HepG2 (cell line): Measurements from ENCODE around the gene CARD9. TPM values are rescaled to one million over a fixed set of nuclear protein-coding genes. Genes with fewer than 3 reads are reported as not detected.

ENCODE experiments used
- BORCS8-MEF2B ChIP-seq: sonication (generic); formaldehyde crosslinking; IDR thresholded peaks from 2 replicates; pipeline ENCODE4 v1.8.0; 2022; ENCODE audit warnings: mild to moderate bottlenecking, missing genetic modification reagents
- GATAD1 ChIP-seq: IDR thresholded peaks from 2 replicates; pipeline ENCODE4 v1.6.1; 2016; ENCODE audit warnings: missing genetic modification reagents, missing compliant biosample characterization
- MAF1 ChIP-seq: sonication (generic); formaldehyde crosslinking; IDR thresholded peaks from 2 replicates; pipeline ENCODE4 v1.5.0; 2020; ENCODE audit warnings: missing genetic modification reagents, borderline replicate concordance
- MIER3 ChIP-seq: IDR thresholded peaks from 2 replicates; pipeline ENCODE4 v1.6.1; 2016; ENCODE audit warnings: missing compliant biosample characterization, borderline replicate concordance
- NAIF1 ChIP-seq: sonication (generic); formaldehyde crosslinking; IDR thresholded peaks from 2 replicates; pipeline ENCODE4 v1.5.0; 2020; ENCODE audit warnings: mild to moderate bottlenecking, missing genetic modification reagents, borderline replicate concordance
- PCBP2 ChIP-seq: fragments of 200-400 bp; formaldehyde crosslinking; optimal IDR thresholded peaks from 2 replicates; pipeline ENCODE3; 2018; ENCODE audit warnings: low read length, low read depth; ENCODE audit not compliant: poor library complexity, severe bottlenecking
- POGK ChIP-seq: sonication (generic); formaldehyde crosslinking; conservative IDR thresholded peaks from 2 replicates; pipeline ENCODE4 v1.8.0; 2022; ENCODE audit warnings: mild to moderate bottlenecking, moderate library complexity, missing genetic modification reagents
- TEF ChIP-seq: sonication (generic); formaldehyde crosslinking; IDR thresholded peaks from 2 replicates; pipeline ENCODE4 v1.5.0; 2020; ENCODE audit warnings: missing genetic modification reagents
- U2AF2 ChIP-seq: fragments of 200-400 bp; formaldehyde crosslinking; IDR thresholded peaks from 2 replicates; pipeline ENCODE4 v1.6.1; 2017; ENCODE audit warnings: low read depth, mild to moderate bottlenecking, low read length
- ZBTB40 ChIP-seq, 2 experiments: fragments of 450-650 bp in 1 of 2; sonication (generic) in 1 of 2; formaldehyde crosslinking in 1 of 2; IDR thresholded peaks; 2 replicates each; pipeline versions ENCODE4 v1.6.1 to v1.8.0; 2016 to 2022; ENCODE audit warnings: antibody characterized with exemption in 1 of 2, mild to moderate bottlenecking in 1 of 2, missing genetic modification reagents in 1 of 2
- ZNF138 ChIP-seq: sonication (generic); formaldehyde crosslinking; IDR thresholded peaks from 2 replicates; pipeline ENCODE4 v1.5.0; 2020; ENCODE audit warnings: mild to moderate bottlenecking, low read depth, missing genetic modification reagents
- ZNF160 ChIP-seq: sonication (generic); formaldehyde crosslinking; IDR thresholded peaks from 2 replicates; pipeline ENCODE4 v1.8.0; 2022; ENCODE audit warnings: mild to moderate bottlenecking, inconsistent platforms, missing genetic modification reagents
- ZNF350 ChIP-seq: sonication (generic); formaldehyde crosslinking; IDR thresholded peaks from 2 replicates; pipeline ENCODE4 v1.4.0; 2020; ENCODE audit warnings: mild to moderate bottlenecking, low read depth, missing genetic modification reagents, borderline replicate concordance
- ZNF382 ChIP-seq: sonication (generic); formaldehyde crosslinking; IDR thresholded peaks from 2 replicates; pipeline ENCODE4 v1.5.0; 2020; ENCODE audit warnings: missing genetic modification reagents, mild to moderate bottlenecking, borderline replicate concordance
- ZNF878 ChIP-seq: sonication (generic); formaldehyde crosslinking; IDR thresholded peaks from 2 replicates; pipeline ENCODE4 v1.8.1; 2023; ENCODE audit warnings: mild to moderate bottlenecking, missing genetic modification reagents, moderate library complexity
- polyA plus RNA-seq, 8 experiments: library from polyadenylated mRNA; depleted of rRNA in 3 of 8; stranded (reverse) in 7 of 8; unstranded in 1 of 8; fragments of >200 nt; fragmentation: Illumina TruSeq in 4 of 8; extraction: Trizol in 4 of 8; gene quantifications; 2 replicates each; pipeline versions ENCODE4 v1.2.1 to v1.2.3, GENCODE V29; 2011 to 2016; ENCODE audit warnings: low read depth in 4 of 8, missing spikeins in 1 of 8, mixed read lengths in 1 of 8; ENCODE audit not compliant: insufficient read depth in 1 of 8
- total RNA-seq, 5 experiments: library from RNA; depleted of rRNA; stranded (reverse); fragments of >200 nt; fragmentation: Illumina TruSeq; extraction: Trizol; gene quantifications; 2 replicates each; pipeline ENCODE4 v1.2.3, GENCODE V29; 2016; ENCODE audit warnings: low read depth in 1 of 5

CARD9 gene
- total and polyA plus RNA-seq, 2 of the 13 experiments (the other 11 are each of a cell fraction or from before 2014, with no cell fraction given), result 3.3 to 7.4 TPM

- TF ChIP-seq TEF (CRISPR knock-in tag) (no peak), NAIF1 (CRISPR knock-in tag) (no peak), ZNF878 (CRISPR knock-in tag) (no peak), ZNF350 (CRISPR knock-in tag) (0 out of 2 replicates have a peak, but pooled peaks have one; percentile 6), MAF1 (peak; percentile 50; the same call in 1 of the 2 replicates), BORCS8-MEF2B (CRISPR knock-in tag) (peak; percentile 91; the same call in 1 of the 2 replicates), U2AF2 (no peak), PCBP2 (no peak), ZNF138 (peak; percentile 9; the same call in 1 of the 2 replicates), ZNF160 (CRISPR knock-in tag) (peak; percentile 76; the same call in 1 of the 2 replicates), ZBTB40 (IDR thresholded peaks at IDR 0.05) (no peak), ZBTB40 (CRISPR knock-in tag; IDR thresholded peaks at IDR 0.05) (peak; percentile 71; the same call in 1 of the 2 replicates), GATAD1 (peak; percentile 81), MIER3 (CRISPR knock-in tag) (peak; percentile 68; the same call in 1 of the 2 replicates), ZNF382 (CRISPR knock-in tag) (no peak), POGK (peak; percentile 83)
Observed at GRCh38 chr9:136363106-136363948, 10.1 kb downstream of the CARD9 start, which contains the start of gene DNLZ (continued).
